HepG2 (cell line): ENCODE measurements around the gene RAB3A. TPM values are rescaled to one million over a fixed set of nuclear protein-coding genes. Genes with fewer than 3 reads are reported as not detected.

ENCODE experiments used
- ATF2 ChIP-seq: sonication (generic); formaldehyde crosslinking; IDR thresholded peaks from 2 replicates; pipeline ENCODE4 v1.4.0; 2020; ENCODE audit warnings: missing genetic modification reagents
- ATF6 ChIP-seq: sonication (generic); formaldehyde crosslinking; conservative IDR thresholded peaks from 2 replicates; pipeline ENCODE4 v1.4.0; 2020; ENCODE audit warnings: missing genetic modification reagents
- HOXA9 ChIP-seq: sonication (generic); formaldehyde crosslinking; IDR thresholded peaks from 2 replicates; pipeline ENCODE4 v1.8.1; 2022; ENCODE audit warnings: missing genetic modification reagents, mild to moderate bottlenecking, moderate library complexity, borderline replicate concordance
- PCBP2 ChIP-seq: fragments of 200-400 bp; formaldehyde crosslinking; optimal IDR thresholded peaks from 2 replicates; pipeline ENCODE3; 2018; ENCODE audit warnings: low read length, low read depth; ENCODE audit not compliant: poor library complexity, severe bottlenecking
- TRAFD1 ChIP-seq: sonication (generic); formaldehyde crosslinking; IDR thresholded peaks from 2 replicates; pipeline ENCODE4 v1.5.1; 2020; ENCODE audit warnings: missing genetic modification reagents, mild to moderate bottlenecking, borderline replicate concordance
- ZNF30 ChIP-seq: sonication (generic); formaldehyde crosslinking; IDR thresholded peaks from 2 replicates; pipeline ENCODE4 v1.5.0; 2020; ENCODE audit warnings: mild to moderate bottlenecking, missing genetic modification reagents
- ZNF572 ChIP-seq: sonication (generic); formaldehyde crosslinking; IDR thresholded peaks from 2 replicates; pipeline ENCODE4 v1.5.1; 2020; ENCODE audit warnings: mild to moderate bottlenecking, missing genetic modification reagents
- polyA plus RNA-seq, 8 experiments: library from polyadenylated mRNA; depleted of rRNA in 3 of 8; stranded (reverse) in 7 of 8; unstranded in 1 of 8; fragments of >200 nt; fragmentation: Illumina TruSeq in 4 of 8; extraction: Trizol in 4 of 8; gene quantifications; 2 replicates each; pipeline versions ENCODE4 v1.2.1 to v1.2.3, GENCODE V29; 2011 to 2016; ENCODE audit warnings: low read depth in 4 of 8, missing spikeins in 1 of 8, mixed read lengths in 1 of 8; ENCODE audit not compliant: insufficient read depth in 1 of 8
- total RNA-seq, 5 experiments: library from RNA; depleted of rRNA; stranded (reverse); fragments of >200 nt; fragmentation: Illumina TruSeq; extraction: Trizol; gene quantifications; 2 replicates each; pipeline ENCODE4 v1.2.3, GENCODE V29; 2016; ENCODE audit warnings: low read depth in 1 of 5
- TF ChIP-seq, protein P1 (sequence below): sonication (generic); formaldehyde crosslinking; IDR thresholded peaks from 2 replicates; pipeline ENCODE4 v1.4.0; 2020; ENCODE audit warnings: low read depth, mild to moderate bottlenecking, missing genetic modification reagents
- TF ChIP-seq, protein P2 (sequence below): sonication (generic); formaldehyde crosslinking; IDR thresholded peaks from 2 replicates; pipeline ENCODE4 v1.5.0; 2020; ENCODE audit warnings: mild to moderate bottlenecking, missing genetic modification reagents
- TF ChIP-seq, protein P3 (sequence below): sonication (generic); formaldehyde crosslinking; IDR thresholded peaks from 2 replicates; pipeline ENCODE4 v1.4.0; 2020; ENCODE audit warnings: low read depth, missing genetic modification reagents

RAB3A gene
- total and polyA plus RNA-seq, 2 of the 13 experiments (the other 11 are each of a cell fraction or from before 2014, with no cell fraction given) = 0.58 to 0.98 TPM

DNA sequence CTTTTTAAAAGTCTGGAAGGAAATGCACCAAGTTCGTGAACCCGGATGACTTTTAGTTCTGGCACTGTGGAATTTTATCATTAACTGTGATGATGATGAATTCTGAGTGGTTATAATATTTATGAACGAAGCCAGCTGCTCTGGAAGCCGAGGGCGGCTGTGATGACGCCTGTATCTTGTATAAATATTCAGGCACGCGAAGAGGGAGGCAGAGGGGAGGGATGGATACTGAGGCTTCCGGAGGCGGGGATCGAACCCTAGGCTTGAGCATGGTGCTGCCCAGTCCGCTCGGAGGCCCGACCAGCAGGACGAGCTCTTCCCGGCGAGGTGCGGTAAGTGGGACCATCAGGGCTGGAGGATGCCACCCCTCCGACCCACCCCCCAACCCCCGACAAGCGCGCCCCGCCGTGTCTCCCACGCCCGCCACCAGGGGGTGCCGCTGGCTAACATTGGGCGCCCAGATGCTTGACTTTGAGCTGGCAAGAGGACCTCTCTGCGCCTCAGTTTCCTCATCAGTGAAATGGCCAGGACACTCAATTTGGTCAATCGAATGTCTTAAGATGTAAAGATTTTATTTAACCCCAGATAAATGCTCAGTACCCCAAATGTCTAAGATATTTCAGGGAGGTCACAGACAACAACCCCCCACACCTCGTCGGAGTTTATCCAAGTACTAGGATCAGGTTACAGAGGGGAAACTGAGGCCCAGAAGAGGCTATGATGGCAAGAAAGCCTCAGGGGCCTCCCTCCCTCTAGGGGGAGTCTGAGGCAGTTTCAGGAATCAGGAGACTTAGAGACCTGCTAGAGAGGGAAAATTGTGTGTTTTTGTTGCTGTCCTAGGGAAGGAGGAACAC is 4.5 kb upstream of the RAB3A start (continued):
- TF ChIP-seq HOXA9 (CRISPR knock-in tag) (no peak), ZNF572 (no peak), ATF2 (no peak), ZNF30 (CRISPR knock-in tag) (no peak), PCBP2 (no peak), TRAFD1 (CRISPR knock-in tag) (no peak), ATF6 (CRISPR knock-in tag) (no peak)
- TF ChIP-seq, protein P1, sequence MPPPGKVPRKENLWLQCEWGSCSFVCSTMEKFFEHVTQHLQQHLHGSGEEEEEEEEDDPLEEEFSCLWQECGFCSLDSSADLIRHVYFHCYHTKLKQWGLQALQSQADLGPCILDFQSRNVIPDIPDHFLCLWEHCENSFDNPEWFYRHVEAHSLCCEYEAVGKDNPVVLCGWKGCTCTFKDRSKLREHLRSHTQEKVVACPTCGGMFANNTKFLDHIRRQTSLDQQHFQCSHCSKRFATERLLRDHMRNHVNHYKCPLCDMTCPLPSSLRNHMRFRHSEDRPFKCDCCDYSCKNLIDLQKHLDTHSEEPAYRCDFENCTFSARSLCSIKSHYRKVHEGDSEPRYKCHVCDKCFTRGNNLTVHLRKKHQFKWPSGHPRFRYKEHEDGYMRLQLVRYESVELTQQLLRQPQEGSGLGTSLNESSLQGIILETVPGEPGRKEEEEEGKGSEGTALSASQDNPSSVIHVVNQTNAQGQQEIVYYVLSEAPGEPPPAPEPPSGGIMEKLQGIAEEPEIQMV (CRISPR knock-in tag) = no peak
- TF ChIP-seq, protein P2, sequence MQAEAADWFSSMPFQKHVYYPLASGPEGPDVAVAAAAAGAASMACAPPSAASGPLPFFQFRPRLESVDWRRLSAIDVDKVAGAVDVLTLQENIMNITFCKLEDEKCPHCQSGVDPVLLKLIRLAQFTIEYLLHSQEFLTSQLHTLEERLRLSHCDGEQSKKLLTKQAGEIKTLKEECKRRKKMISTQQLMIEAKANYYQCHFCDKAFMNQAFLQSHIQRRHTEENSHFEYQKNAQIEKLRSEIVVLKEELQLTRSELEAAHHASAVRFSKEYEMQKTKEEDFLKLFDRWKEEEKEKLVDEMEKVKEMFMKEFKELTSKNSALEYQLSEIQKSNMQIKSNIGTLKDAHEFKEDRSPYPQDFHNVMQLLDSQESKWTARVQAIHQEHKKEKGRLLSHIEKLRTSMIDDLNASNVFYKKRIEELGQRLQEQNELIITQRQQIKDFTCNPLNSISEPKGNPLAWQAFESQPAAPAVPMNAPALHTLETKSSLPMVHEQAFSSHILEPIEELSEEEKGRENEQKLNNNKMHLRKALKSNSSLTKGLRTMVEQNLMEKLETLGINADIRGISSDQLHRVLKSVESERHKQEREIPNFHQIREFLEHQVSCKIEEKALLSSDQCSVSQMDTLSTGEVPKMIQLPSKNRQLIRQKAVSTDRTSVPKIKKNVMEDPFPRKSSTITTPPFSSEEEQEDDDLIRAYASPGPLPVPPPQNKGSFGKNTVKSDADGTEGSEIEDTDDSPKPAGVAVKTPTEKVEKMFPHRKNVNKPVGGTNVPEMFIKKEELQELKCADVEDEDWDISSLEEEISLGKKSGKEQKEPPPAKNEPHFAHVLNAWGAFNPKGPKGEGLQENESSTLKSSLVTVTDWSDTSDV = no peak
- TF ChIP-seq, protein P3, sequence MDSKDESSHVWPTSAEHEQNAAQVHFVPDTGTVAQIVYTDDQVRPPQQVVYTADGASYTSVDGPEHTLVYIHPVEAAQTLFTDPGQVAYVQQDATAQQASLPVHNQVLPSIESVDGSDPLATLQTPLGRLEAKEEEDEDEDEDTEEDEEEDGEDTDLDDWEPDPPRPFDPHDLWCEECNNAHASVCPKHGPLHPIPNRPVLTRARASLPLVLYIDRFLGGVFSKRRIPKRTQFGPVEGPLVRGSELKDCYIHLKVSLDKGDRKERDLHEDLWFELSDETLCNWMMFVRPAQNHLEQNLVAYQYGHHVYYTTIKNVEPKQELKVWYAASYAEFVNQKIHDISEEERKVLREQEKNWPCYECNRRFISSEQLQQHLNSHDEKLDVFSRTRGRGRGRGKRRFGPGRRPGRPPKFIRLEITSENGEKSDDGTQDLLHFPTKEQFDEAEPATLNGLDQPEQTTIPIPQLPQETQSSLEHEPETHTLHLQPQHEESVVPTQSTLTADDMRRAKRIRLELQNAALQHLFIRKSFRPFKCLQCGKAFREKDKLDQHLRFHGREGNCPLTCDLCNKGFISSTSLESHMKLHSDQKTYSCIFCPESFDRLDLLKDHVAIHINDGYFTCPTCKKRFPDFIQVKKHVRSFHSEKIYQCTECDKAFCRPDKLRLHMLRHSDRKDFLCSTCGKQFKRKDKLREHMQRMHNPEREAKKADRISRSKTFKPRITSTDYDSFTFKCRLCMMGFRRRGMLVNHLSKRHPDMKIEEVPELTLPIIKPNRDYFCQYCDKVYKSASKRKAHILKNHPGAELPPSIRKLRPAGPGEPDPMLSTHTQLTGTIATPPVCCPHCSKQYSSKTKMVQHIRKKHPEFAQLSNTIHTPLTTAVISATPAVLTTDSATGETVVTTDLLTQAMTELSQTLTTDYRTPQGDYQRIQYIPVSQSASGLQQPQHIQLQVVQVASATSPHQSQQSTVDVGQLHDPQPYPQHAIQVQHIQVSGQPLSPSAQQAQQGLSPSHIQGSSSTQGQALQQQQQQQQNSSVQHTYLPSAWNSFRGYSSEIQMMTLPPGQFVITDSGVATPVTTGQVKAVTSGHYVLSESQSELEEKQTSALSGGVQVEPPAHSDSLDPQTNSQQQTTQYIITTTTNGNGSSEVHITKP = no peak
